Stimulated activated CD4-positive, alpha-beta T cell treated with anti-CD3 and anti-CD28 coated beads, TNF-alpha, amount 100 ng/mL, for 48 hours (primary cell): ENCODE measurements around the gene ITPR3.

Experiments
- DNase-seq, 3 donors: peaks; one replicate each; pipeline ENCODE4 v3.0.0-alpha.2; 2020; ENCODE audit warnings: low read depth in 3 of 3

The ITPR3 gene

GRCh38 chr6:33686981-33687975 lies 66.2 kb downstream of the ITPR3 start:
- DNase-seq = no peak

- no peak for DNase-seq
Measured at GRCh38 chr6:33688006-33688405, 66.9 kb downstream of the ITPR3 start.

- no peak for DNase-seq
Measured at GRCh38 chr6:33688451-33689147, 67.5 kb downstream of the ITPR3 start.

- DNase-seq = no peak
Measured at GRCh38 chr6:33689148-33689494, 68.0 kb downstream of the ITPR3 start.

- no peak for DNase-seq
Measured at GRCh38 chr6:33689879-33690278, 68.8 kb downstream of the ITPR3 start.

GRCh38 chr6:33690766-33691165 lies 69.6 kb downstream of the ITPR3 start:
- DNase-seq = no peak

- DNase-seq = no peak
Measured at GRCh38 chr6:33691456-33692077, 70.4 kb downstream of the ITPR3 start.

GRCh38 chr6:33692078-33692759 lies 71.1 kb downstream of the ITPR3 start:
- DNase-seq = no peak

GRCh38 chr6:33692760-33693158 lies 71.6 kb downstream of the ITPR3 start:
- peak; percentile 41 to 51 (median 42) for DNase-seq

GRCh38 chr6:33693186-33694105 lies 72.3 kb downstream of the ITPR3 start:
- DNase-seq = no peak

- DNase-seq = peak; percentile 53 to 71 (median 58)
Measured at GRCh38 chr6:33694401-33694931, 73.3 kb downstream of the ITPR3 start.

GRCh38 chr6:33694977-33695376 lies 73.9 kb downstream of the ITPR3 start:
- no peak for DNase-seq

GRCh38 chr6:33695451-33695887 lies 74.3 kb downstream of the ITPR3 start:
- DNase-seq = no peak

- DNase-seq = no peak
Measured at GRCh38 chr6:33696076-33696475, 75.0 kb downstream of the ITPR3 start.

GRCh38 chr6:33696548-33697518 lies 75.7 kb downstream of the ITPR3 start:
- DNase-seq = no peak

GRCh38 chr6:33697845-33698244 lies 76.7 kb downstream of the ITPR3 start:
- DNase-seq = no peak

GRCh38 chr6:33698494-33698893 lies 77.4 kb downstream of the ITPR3 start:
- DNase-seq = no peak

- DNase-seq = no peak
Measured at GRCh38 chr6:33699131-33699530, 78.0 kb downstream of the ITPR3 start.

- no peak for DNase-seq
Measured at GRCh38 chr6:33699739-33700138, 78.6 kb downstream of the ITPR3 start.
